Activated T-cell treated with anti-CD3 and anti-CD28 coated beads for 24 hours (primary cell): ENCODE measurements around the gene BNIP3.

Experiments
- DNase-seq: peaks from one replicate; pipeline ENCODE4 v3.0.0-alpha.2; 2020; ENCODE audit warnings: low read depth

The BNIP3 gene, protein sequence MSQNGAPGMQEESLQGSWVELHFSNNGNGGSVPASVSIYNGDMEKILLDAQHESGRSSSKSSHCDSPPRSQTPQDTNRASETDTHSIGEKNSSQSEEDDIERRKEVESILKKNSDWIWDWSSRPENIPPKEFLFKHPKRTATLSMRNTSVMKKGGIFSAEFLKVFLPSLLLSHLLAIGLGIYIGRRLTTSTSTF

DNA sequence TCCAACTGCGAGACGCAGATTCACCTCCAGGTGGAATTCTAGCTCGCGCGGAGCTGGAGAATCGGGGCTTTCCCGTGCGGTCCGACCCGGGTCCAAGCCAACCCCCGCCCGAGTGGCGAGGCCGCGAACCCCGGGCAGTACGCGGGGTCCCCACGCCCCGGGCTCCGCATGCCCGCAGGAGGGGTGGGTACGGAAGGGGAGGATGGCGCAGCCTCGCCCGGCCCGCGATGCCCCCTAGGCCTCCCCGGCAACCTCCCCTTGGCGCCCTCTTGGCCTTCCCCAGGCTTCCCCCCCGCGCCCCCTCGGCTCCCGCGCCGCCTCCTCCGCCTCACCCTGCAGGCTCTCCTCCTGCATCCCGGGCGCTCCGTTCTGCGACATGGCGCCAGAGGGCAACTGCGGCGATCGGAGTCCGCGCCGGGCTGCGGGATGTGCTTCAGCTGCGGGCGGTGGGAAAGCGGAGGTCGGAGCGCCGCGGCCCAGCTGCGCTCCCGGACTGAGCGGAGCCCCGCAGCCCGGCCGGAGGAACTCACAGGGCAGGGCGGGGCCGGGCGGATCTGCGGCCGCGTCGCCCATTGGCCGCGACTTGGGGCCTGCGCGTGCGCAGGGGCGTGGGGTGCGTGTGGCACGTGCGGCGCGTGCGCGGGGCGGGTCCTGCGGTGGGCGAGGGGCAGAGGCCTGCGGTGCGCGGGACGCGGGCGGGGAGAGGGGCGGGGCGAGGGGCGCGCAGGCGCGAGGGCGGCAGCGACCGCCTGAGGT is at the start of gene BNIP3:
Gene BNIP3 (minus strand): TSS at position 495 of the 756 bp plus-strand sequence. CDS start 117 bp downstream, at position 378.
- DNase-seq = peak; percentile 97

DNA sequence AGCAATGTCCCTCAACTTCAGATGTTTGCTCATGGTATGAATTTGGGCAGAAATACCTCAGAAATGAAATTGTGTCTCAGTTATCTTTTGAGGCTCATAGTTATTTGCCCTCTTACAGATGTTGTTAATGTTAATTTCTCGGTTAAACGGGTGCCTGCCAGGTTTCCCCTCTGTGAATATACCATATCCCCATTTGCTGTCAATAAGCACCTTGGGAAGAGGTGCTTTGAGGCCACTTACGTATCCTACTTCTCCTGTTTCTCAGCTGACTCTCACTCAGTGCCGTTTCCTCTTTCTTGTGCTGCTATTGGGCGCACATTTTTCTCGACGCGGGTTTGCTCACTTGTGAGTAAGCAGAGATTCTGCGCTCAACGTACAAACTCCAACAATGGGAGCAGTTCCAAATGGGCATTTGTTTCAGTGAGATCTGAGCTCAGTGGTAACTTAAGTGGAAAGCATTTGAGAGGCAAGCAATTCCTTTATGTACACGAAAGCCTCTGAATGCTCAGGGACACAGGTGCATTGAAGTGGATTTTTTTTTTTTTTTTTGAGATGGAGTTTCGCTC is 49.3 kb upstream of the BNIP3 start:
- no peak for DNase-seq

DNA sequence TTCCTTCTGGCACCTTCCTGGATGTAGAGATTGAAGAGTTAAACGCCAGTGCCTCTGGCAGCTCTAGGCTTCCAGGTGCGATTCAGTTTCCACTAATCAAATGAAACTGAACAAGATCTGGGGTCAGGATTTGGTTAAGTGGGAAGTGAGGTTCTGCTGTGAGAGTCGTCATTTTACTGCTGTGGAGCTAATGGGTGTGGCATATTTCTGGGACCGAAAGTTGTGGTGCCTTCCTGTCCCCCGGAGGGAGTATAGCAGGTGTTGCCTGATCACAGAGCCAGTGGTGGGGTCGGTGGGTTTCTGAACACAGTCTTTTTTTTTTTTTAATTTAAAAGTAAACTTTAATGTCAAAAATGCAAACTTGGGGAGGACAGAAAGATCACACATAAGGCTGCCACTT is 47.0 kb upstream of the BNIP3 start:
- DNase-seq = no peak

DNA sequence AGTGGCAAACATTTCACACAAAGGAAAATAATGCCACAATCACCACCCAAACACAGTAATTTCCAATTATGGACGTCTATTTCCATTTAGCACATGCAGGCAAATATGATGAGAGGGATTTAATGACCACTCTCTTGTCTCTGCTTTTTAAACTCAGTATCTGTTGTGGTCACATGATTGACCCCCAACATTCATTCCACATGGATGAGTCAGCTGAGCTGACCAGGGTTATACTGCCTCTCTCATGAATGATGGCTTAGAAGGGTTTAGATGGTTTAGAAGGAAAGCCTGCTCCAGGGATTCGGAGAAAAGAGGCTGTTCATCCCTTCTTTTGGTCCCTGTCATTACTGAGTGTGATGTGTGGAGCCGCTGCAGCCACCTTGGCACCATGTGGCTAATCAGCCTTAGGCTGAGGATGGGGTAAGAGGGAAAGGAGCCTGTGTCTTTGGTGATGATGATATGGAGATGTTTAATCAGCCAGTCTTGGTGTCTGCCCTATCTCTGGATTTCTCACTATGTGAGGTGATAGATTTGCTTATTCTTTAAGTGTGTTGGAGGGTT is 45.8 kb upstream of the BNIP3 start:
- no peak for DNase-seq

DNA sequence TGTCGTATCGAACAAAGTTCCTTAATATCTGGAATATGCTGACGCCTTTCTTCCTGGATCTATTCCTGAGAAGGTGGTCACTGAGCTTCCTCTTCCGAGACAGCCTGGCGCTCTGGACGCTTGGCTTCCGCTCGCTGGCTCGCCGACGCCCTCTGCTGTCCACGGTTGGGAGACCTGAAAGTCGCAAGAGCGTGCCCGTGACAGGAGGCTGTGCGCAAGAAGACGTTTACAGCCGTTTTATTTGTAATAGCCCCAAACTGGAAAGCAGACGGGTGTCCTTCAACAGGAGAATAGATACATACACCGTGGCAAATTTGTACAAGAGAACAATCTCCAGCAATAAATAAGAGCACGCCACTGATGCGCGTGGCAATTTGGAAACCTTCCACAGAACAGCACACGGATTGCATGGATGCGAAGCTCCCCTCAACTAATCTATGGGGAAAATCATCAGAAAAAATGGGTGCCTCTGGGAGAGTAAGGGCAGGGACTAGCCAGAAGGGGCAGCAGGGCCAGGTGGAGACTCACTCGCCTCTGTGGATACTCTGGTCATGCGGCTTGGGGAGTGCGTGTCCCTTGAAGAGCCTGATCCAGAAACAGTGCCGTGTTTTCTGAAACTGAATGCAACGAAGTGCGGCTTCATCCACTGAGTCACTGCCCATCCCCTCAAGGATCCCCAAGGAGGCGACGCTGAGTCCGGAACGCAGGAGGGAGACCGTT is 41.5 kb upstream of the BNIP3 start:
- DNase-seq = peak; percentile 69

DNA sequence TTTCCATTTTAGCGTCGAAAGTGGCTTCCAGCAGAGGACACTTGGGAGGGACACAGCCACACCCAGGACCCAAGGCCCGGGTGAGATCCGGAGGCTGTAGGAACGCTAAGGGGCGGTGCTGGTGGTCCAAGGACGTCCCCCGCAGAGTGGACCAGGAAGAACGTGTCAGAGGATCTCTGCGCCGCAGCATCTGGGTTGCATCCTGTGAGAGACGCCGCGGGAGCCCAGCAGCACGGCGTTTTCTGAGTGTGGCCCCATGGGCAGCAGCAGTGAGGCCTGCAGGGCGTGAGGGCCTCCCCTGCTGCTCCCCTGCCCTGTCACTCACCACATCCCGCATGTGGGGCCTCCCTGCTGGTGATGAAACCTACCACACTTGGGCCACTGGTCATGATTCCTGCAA is 40.5 kb upstream of the BNIP3 start:
- DNase-seq = no peak

DNA sequence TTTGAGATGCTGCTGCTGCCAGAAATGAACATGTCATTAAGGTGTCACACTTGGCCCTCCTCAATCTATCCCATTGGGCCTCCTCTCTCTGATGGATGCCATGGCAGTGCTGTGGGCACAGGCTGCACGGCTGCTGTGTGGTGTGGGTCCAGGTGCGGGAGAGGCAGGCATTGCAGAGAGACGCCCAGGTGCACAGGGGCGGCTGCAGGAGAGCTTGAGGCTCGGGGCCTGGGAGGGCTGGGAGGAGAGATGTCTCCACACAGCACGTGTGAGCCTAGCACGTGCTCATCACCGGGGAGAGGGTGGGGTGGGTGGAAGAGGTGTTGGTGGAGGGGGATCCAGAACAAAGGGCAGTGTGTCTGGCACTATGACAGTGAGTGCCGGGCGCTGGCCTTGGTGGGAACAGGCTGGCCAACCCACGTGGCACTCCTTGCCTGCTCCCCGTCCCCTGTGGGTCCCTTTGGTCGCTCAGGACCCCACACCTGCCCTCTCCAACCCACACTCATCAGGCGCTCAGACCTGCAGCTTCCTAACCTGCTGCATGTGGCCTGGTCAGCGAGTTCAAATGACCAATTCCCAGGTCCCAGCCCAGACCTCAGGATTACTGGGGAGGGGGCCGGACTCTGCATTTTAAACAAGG is 39.9 kb upstream of the BNIP3 start:
- DNase-seq = no peak

DNA sequence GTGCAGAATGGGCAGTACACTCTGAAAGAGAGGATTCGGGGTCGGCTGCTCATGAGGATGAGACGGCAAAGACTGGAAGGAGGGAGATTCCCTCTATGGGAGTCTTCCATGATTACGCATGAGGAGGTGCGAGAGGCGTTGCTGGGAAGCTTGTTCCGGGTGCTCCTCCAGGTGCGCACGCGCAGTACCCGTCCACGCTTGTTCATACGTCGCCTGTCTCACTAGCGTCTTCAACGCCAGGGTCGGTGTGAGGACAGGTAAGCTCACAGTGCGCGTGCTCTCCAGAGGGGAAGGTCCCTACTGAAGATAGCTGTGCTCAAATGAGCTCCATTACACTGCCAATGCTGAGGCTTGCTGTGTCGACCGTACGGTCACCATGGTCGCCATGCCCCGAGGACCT is 39.3 kb upstream of the BNIP3 start:
- DNase-seq = no peak

DNA sequence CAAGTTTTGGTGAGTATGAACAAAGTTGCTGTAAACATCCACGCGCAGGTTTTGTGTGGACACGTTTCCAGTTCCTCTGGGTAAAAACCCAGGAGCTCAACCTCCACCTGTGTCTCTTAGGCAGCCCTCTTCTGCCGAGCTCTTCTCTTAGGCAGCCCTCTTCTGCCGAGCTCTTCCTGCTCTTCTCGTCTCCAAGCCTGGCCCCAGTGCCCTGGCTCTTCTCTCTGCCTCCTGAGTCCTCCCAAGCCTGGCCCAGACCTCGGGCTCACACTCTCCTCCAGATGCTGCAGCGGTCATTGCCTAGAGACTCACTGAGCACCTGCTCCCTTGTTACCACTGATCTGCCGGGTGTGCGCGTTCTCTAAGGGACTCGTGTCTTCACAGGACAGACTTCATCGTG is 38.7 kb upstream of the BNIP3 start:
- no peak for DNase-seq

DNA sequence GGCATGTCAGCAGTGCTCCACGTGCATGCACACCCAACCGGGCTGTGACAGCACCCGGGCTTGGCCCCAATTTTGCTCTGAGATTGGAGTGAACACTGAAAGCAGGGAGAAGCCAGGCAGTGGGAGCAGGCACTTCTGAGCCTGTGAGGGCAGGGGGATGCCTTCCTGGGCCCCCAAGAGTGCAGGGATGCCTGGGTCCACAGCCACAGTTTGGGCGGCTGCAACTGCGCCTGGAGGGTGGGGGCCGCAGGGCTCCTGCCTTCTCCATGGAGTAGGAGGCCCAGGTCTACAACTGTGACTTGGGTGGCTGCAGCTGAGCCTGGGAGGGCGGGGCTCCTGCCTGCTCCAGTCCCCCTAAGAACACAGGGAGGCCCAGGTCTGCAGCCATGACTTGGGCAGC is 37.6 kb upstream of the BNIP3 start:
- no peak for DNase-seq

DNA sequence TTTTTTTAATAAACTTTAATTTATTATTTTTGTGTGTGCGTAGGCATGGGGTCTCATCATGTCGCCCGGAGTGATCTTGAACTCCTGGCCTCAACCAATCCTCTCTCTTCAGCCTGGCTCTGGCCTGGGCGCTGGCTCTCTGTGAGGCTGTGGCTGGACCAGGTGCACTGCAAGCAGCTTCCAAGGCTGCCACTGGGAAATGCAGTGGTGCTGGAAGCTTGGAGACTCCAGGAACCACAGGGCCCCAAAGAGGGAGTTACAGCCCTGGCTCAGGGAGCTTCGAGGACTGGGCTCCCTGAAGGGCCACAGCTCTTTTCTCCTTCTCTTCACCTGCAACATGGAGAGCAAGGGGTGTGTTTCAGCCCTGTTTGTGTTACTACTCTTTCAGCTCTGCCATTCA is 36.7 kb upstream of the BNIP3 start:
- DNase-seq = no peak

DNA sequence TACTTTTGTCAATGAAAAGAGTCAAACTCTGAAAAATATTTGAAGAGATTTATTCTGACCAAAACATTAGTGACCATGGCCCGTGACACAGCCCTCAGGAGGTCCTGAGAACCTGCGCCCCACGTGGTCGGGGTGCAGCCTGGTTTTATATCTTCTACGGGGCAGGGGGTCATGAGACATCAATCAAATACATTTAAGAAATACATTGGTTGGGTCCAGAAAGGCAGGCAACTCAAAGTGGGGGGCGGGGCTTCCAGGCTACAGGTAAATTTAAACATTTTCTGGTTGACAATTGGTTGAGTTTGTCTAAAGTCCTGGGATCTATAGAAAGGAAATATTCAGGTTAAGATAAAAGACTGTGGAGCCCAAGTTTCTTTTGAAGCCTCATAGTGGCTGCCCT is 34.8 kb upstream of the BNIP3 start:
- DNase-seq = no peak

DNA sequence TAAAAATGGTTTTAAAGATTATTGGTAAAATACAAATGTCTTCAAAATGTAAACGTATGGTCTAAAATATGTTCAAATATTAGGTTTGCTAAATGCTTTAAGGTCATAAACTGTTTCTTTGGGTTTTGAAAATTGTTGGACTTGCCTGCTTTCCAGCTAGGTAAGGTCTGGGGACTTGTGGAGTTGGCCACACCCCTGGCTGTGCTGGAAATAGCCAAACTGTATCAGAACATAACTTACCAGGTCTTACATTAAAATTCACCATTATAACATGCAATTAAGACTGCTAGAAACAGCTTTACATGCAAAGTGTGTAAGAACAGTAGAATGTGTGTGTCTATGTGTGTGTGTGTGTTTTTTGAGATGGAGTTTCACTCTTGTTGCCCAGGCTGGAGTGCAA is 29.7 kb upstream of the BNIP3 start:
- DNase-seq = no peak

DNA sequence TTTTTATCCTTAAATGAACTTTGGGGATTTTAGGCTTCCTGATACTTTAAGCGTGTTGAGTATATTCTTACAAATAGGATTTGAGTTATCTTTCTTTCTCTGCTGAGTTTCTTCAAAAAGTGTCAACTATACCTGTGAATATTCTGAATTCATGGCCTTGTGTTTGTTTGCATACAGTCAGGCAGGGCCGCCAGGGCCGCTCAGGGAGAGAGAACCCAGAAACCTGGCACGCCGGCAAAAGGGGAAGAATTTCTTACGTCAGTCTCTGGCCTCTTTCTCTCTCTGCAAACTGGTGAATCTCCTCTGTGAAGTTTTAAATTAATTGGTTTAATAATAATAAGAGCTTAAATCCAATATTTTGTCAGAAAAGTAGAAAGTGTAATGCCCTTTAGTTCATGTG is 29.3 kb upstream of the BNIP3 start:
- no peak for DNase-seq

DNA sequence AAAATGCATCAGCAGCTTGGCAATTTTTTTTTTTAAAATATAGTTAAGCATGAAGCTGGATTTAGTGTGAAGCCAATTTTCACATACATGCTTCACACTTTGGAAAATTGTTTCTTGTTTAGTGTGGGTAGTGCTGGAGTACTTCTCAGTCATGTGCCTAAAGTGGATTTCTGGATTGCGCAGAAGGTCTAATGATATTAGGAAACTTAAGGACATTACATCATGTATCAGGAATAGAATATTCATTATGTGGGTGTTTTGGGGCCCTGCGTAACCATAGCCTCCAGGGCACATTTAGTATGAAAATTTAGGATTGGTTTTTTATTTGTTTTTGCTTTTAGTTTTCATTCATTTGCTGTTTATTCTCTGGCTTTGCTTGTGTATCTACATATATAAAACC is 28.8 kb upstream of the BNIP3 start:
- DNase-seq = no peak

DNA sequence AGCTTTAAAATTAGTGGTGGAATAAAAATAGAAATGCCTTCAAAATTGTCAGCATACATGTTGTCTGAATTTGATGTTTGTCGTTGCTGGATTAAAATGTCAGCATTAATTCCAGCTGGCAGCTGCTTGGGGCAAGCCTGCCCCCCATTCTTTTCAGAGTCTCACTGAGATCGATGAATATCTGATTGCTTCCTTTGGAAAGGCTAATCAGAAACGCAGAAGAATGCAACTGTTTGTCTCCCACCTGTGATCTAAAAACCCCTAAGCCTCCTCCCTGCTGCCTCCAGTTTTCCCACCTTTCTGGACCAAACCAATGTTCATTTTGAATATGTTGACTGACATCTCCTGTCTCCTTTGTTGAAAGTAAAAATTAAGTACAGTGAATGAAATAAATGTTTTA is 27.9 kb upstream of the BNIP3 start:
- DNase-seq = no peak

DNA sequence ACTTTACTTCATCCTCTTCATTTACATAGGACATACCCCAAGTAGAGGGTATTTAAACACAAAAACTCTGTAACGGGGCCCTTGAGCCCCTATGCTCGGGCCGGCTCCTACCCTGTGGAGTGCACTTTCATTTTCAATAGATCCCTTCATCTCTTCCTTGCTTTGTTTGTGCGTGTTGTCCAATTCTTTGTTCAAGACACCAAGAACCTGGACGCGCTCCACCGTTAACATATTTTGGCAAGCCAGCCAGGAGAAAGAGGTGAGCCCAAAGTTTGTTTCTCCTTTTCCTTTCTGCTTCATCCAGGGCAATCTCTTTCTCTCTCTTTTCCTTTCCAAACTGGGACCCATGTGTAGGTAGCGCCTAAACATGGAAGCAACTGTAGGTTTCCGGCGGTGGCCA is 26.0 kb upstream of the BNIP3 start:
- DNase-seq = no peak

DNA sequence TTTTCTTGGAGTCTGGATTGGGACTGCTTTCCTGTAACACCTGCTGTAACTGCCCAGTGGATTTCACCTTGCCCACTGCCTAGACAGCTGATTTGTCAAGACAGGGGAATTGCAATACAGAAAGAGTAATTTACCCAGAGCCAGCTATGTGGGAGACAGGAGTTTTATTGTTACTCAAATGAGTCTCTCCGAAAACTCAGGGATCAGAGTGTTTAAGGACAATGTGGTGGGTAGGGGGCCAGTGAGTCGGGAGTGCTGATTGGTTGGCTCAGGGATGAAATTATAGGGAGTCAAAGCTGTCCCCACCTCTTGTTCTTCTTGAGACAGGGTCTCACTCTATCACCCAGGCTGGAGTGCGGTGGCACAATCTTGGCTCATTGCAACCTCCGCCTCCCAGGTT is 25.2 kb upstream of the BNIP3 start:
- no peak for DNase-seq

DNA sequence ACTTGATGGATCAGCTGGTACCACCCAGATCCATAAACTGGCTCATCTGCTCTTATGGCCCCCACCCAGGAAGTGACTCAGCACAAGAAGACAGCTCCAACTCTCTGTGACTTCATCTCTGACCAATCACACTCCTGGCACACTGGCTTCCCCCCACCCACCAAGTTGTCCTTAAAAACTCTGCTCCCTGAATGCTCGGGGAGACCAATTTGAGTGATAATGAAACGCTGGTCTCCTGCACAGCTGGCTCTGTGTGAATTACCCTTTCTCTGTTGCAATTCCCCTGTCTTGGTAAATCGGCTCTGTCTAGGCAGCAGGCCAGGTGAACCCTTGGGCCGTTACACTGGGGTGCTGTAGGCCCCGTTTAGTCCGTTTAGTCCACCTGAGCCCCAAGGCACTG is 23.4 kb upstream of the BNIP3 start:
- DNase-seq = no peak

DNA sequence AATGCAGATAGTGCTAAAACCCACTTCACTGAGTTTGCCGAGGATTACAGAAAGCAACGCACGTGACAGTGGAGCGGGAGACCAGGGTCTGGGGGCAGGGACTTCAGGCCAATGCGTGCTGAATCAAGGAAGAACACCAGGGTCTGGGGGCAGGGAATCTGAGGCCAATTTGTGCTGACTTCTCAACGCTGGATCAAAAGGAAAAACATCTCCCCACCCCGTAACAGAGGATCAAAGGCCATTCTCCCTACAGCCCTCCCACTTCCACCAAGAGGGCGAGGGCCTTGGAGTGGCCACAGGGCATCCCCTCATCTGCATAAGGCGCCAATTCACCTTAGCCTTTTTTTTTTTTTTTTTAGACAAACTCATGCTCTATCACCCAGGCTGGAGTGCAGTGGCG is 22.3 kb upstream of the BNIP3 start:
- DNase-seq = no peak

DNA sequence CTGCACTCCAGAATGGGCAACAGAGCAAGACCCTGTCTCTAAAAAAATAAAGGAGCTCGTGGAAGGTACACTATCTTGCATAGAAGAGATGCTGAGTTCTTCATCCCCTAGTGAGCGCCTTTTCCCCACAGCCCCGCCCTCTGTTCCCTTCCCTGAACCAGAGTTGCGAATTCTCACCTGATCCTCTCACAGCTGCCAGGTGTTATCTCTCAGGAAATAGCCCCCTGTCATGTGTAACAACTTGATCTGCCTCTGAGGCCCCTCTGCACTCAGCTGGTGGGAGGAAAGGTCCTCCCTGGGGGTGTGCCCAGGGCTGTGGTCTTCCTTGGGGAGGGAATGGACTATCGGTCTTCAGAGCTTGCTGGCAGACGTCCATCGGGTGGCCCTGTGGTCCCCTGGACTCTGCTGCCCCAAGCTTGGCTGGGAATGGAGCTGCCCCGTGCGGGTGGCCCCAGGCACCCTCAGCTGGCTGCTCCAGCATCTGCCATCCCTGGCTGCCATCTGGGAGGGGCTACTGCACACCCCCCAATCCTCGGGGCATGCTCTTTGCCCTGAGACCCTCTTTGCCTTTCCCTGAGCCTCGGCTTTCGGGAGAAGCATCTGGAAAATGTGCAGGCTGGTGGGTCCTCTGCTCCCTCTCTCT is 21.7 kb upstream of the BNIP3 start:
- no peak for DNase-seq

DNA sequence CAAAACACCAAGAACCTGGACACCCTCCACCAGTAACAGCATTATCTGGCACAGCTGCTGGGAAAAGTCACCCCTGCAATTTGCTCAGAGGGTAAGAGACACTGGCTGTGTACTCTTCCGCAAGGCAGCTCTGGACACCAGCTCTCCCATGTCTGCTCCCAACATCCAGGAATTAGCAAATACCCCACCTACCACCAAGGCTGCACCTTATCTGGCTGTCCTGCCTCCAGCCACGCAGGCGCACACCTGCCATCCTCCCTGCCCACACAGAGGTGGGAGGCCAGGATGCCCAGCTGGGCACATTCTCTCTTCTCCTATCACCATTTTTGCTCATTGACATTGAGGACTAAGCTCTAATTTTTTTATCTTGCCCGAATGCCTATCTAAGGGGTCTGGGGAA is 20.3 kb upstream of the BNIP3 start:
- no peak for DNase-seq
